ENCODE measurements around the gene OLFM3.

OLFM3 gene

GRCh38 chr1:101995984-101996745 lies 561 bp downstream of the OLFM3 start:
- in situ Hi-C loops (cut with MboI; ENCODE audit: low sequenced_read_pairs, unreplicated experiment), result no loop called here
- no peak for DNase-seq (ENCODE audit: low spot score)

DNA sequence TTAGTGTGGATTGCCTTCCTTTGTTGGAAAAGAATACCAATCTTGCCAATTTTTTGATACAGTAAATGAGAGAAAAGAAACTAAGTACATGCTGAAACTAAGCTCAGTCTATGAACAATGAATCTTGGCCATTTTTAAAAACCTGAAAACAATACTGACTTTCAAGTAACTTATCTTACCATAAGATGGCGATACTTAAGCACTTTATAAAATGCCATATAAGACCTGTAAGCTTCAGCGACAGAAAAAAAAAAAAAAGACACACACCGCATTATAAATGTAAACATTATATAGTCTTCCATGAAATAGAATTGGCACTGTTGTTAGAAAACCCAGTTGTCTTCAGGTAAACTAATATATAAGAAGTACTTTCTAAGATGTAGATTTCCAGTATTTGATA lies 3.0 kb downstream of the OLFM3 start:
- DNase-seq (ENCODE audit: low spot score), result no peak
- in situ Hi-C loops (cut with MboI; ENCODE audit: low sequenced_read_pairs, unreplicated experiment), result no loop called here
- TF ChIP-seq, protein P1, sequence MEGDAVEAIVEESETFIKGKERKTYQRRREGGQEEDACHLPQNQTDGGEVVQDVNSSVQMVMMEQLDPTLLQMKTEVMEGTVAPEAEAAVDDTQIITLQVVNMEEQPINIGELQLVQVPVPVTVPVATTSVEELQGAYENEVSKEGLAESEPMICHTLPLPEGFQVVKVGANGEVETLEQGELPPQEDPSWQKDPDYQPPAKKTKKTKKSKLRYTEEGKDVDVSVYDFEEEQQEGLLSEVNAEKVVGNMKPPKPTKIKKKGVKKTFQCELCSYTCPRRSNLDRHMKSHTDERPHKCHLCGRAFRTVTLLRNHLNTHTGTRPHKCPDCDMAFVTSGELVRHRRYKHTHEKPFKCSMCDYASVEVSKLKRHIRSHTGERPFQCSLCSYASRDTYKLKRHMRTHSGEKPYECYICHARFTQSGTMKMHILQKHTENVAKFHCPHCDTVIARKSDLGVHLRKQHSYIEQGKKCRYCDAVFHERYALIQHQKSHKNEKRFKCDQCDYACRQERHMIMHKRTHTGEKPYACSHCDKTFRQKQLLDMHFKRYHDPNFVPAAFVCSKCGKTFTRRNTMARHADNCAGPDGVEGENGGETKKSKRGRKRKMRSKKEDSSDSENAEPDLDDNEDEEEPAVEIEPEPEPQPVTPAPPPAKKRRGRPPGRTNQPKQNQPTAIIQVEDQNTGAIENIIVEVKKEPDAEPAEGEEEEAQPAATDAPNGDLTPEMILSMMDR (IDR thresholded peaks at IDR 0.05; ENCODE audit: borderline replicate concordance, control extremely low read depth, extremely low read depth, insufficient read depth, missing control alignments), result no peak

More at GRCh38 chr1:101995984-101996745, 561 bp downstream of the OLFM3 start:
- TF ChIP-seq, protein P1 (IDR thresholded peaks at IDR 0.05; ENCODE audit: borderline replicate concordance, control extremely low read depth, extremely low read depth, insufficient read depth, missing control alignments), result no peak

GRCh38 chr1:101992821-101993575 lies 3.7 kb downstream of the OLFM3 start:
- in situ Hi-C loops (cut with MboI; ENCODE audit: low sequenced_read_pairs, unreplicated experiment), result no loop called here
- TF ChIP-seq, protein P1 (IDR thresholded peaks at IDR 0.05; ENCODE audit: borderline replicate concordance, control extremely low read depth, extremely low read depth, insufficient read depth, missing control alignments), result no peak
- no peak for DNase-seq (ENCODE audit: low spot score)

DNA sequence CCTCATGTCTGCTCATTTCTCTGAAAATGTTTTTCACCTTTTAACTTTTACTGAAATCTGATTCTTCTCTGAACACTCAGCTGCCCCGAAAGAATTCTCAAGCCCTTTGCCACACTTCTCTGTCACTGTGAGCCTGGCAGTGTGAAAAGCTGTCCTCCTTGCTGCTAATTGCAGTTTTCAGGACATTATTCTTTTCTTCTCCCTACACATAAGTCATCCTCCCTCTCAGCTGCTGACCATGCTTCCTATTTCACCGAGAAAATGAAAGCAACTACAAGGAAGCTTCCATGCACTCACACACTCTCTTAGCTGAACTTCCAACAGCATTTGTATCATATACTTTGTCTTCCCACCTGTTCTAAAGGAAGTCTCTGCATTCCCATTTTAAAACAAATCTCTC lies 15.8 kb downstream of the OLFM3 start:
- in situ Hi-C loops (cut with MboI; ENCODE audit: low sequenced_read_pairs, unreplicated experiment), result no loop called here
- no peak for DNase-seq (ENCODE audit: low spot score)
- TF ChIP-seq, protein P1 (IDR thresholded peaks at IDR 0.05; ENCODE audit: borderline replicate concordance, control extremely low read depth, extremely low read depth, insufficient read depth, missing control alignments), result no peak

GRCh38 chr1:101977266-101977665 lies 19.5 kb downstream of the OLFM3 start:
- TF ChIP-seq, protein P1 (IDR thresholded peaks at IDR 0.05; ENCODE audit: borderline replicate concordance, control extremely low read depth, extremely low read depth, insufficient read depth, missing control alignments), result no peak
- no peak for DNase-seq (ENCODE audit: low spot score)
- in situ Hi-C loops (cut with MboI; ENCODE audit: low sequenced_read_pairs, unreplicated experiment), result no loop called here

DNA sequence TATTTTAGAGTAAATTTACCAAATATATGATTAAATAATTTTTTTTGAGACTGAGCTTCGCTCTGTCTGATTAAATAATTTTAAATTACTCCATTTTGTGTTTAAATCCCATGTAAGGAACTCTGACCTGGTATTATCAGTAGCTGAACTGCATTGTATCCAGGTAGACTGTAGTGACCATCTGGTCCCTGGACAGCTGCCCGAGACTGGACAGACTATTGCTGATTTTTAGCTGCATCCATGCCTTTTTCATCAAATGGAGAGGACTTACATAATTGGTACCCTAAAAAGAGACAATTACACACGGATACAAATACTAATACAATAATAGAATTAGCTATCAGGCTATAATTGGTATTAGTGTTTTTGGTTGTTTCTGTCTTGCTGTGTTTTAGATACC lies 20.6 kb downstream of the OLFM3 start:
- TF ChIP-seq, protein P1 (IDR thresholded peaks at IDR 0.05; ENCODE audit: borderline replicate concordance, control extremely low read depth, extremely low read depth, insufficient read depth, missing control alignments), result no peak
- in situ Hi-C loops (cut with MboI; ENCODE audit: low sequenced_read_pairs, unreplicated experiment), result no loop called here
- no peak for DNase-seq (ENCODE audit: low spot score)
